SK-N-SH (cell line): Measurements from ENCODE around the gene FAM222B. TPM values are rescaled to one million over a fixed set of nuclear protein-coding genes. Genes with fewer than 3 reads are reported as not detected.
"Not testable (repeated sequence)": the region's sequence is repeated elsewhere in the genome, so short reads cannot be mapped to it uniquely, and the experiment has no call there.

ENCODE experiments used
- CTCF ChIA-PET: fragments of 300-600, 350-600 bp; formaldehyde crosslinking; extraction: SDS; loops from one replicate; lab custom pipeline; 2021; lab: Yijun Ruan, JAX
- POLR2A ChIA-PET: fragments of 350-600 bp; sonication (Branson Sonifier 250); formaldehyde crosslinking; extraction: SDS; loops from one replicate; lab custom pipeline; 2020; ENCODE audit warnings: antibody characterized with exemption, inconsistent platforms; lab: Yijun Ruan, JAX
- DNase-seq: peaks from one replicate; pipeline ENCODE4 v3.0.0; 2012
- H2AFZ ChIP-seq: fragments of 200-600 bp; sonication (generic); 2 replicates; pipeline ENCODE4 v1.8.1; 2016; ENCODE audit warnings: antibody characterized with exemption, mild to moderate bottlenecking, low read depth
- H3F3A ChIP-seq: fragments of 200-600 bp; sonication (generic); replicated peaks from 2 replicates; pipeline ENCODE3; 2016; ENCODE audit warnings: antibody characterized with exemption, mild to moderate bottlenecking; ENCODE audit not compliant: insufficient read depth
- H3K27ac ChIP-seq, 2 experiments: fragments of 200-500 bp in 1 of 2; fragments of 200-600 bp in 1 of 2; sonication (Bioruptor generic) in 1 of 2; sonication (generic), shearing (Covaris generic) in 1 of 2; 2 replicates each; pipeline versions ENCODE4 v1.5.1 to v1.6.1; 2014 to 2016; ENCODE audit warnings: low read depth in 2 of 2, inconsistent platforms in 1 of 2, low read length in 1 of 2, mild to moderate bottlenecking in 1 of 2, mixed read lengths in 1 of 2
- H3K27me3 ChIP-seq: fragments of 200-600 bp; sonication (generic), shearing (Covaris generic); 2 replicates; pipeline ENCODE4 v1.6.1; 2016; ENCODE audit warnings: mixed run types; ENCODE audit not compliant: insufficient read depth
- H3K36me3 ChIP-seq, 2 experiments: fragments of 200-500 bp in 1 of 2; fragments of 200-600 bp in 1 of 2; sonication (Bioruptor generic) in 1 of 2; sonication (generic) in 1 of 2; replicated peaks in 1 of 2; 2 replicates each; pipeline versions ENCODE3 to v1.5.1; 2014 to 2016; ENCODE audit warnings: low read length in 1 of 2, mild to moderate bottlenecking in 1 of 2; ENCODE audit not compliant: insufficient read depth in 2 of 2, control insufficient read depth in 1 of 2
- H3K4me1 ChIP-seq, 2 experiments: fragments of 200-500 bp in 1 of 2; fragments of 200-600 bp in 1 of 2; sonication (Bioruptor generic) in 1 of 2; sonication (generic), shearing (Covaris generic) in 1 of 2; 2 replicates each; pipeline versions ENCODE4 v1.5.1 to v1.6.1; 2014 to 2016; ENCODE audit warnings: low read depth in 1 of 2, low read length in 1 of 2, mixed run types in 1 of 2; ENCODE audit not compliant: insufficient read depth in 2 of 2, control insufficient read depth in 1 of 2
- H3K4me2 ChIP-seq: fragments of 200-600 bp; sonication (generic), shearing (Covaris generic); 2 replicates; pipeline ENCODE4 v1.6.1; 2017; ENCODE audit warnings: mixed run types
- H3K4me3 ChIP-seq, 2 experiments: fragments of 200-500 bp in 1 of 2; fragments of 200-600 bp in 1 of 2; sonication (Bioruptor generic) in 1 of 2; sonication (generic), shearing (Covaris generic) in 1 of 2; 2 replicates each; pipeline versions ENCODE4 v1.5.1 to v1.8.1; 2014 to 2016; ENCODE audit warnings: low read depth in 2 of 2, inconsistent platforms in 1 of 2, low read length in 1 of 2, mild to moderate bottlenecking in 1 of 2, mixed read lengths in 1 of 2, moderate library complexity in 1 of 2
- H3K79me2 ChIP-seq: fragments of 200-600 bp; sonication (generic); 2 replicates; pipeline ENCODE4 v1.8.1; 2017; ENCODE audit warnings: mild to moderate bottlenecking; ENCODE audit not compliant: insufficient read depth
- H3K9ac ChIP-seq: fragments of 200-600 bp; sonication (generic); 2 replicates; pipeline ENCODE4 v1.6.1; 2017; ENCODE audit warnings: mixed run types
- H3K9me2 ChIP-seq: fragments of 200-600 bp; sonication (generic); 2 replicates; pipeline ENCODE4 v1.6.1; 2017; ENCODE audit warnings: mixed run types
- H3K9me3 ChIP-seq: fragments of 200-600 bp; sonication (generic); 2 replicates; pipeline ENCODE4 v1.6.1; 2017; ENCODE audit warnings: mixed run types, mild to moderate bottlenecking, moderate library complexity
- H4K20me1 ChIP-seq: fragments of 200-600 bp; sonication (generic); 2 replicates; pipeline ENCODE4 v1.6.1; 2017; ENCODE audit warnings: mild to moderate bottlenecking, mixed run types; ENCODE audit not compliant: insufficient read depth
- ELF1 ChIP-seq: IDR thresholded peaks from 2 replicates; pipeline ENCODE4 v1.4.0; 2012
- EZH2phosphoT487 ChIP-seq: fragments of 200-600 bp; sonication (generic); IDR thresholded peaks from 2 replicates; pipeline ENCODE4 v1.6.1; 2017; ENCODE audit warnings: low read depth, mixed run types, mild to moderate bottlenecking, antibody characterized with exemption, moderate library complexity, borderline replicate concordance
- FOSL2 ChIP-seq: IDR thresholded peaks from 2 replicates; pipeline ENCODE4 v1.4.0; 2012; ENCODE audit warnings: low read depth, mild to moderate bottlenecking, moderate library complexity, borderline replicate concordance
- FOXM1 ChIP-seq: IDR thresholded peaks from 2 replicates; pipeline ENCODE4 v1.4.0; 2012; ENCODE audit warnings: low read depth, mild to moderate bottlenecking
- POLR2AphosphoS5 ChIP-seq: IDR thresholded peaks from 2 replicates; pipeline ENCODE4 v1.6.1; 2012; ENCODE audit warnings: low read depth, low read length
- RAD21 ChIP-seq: IDR thresholded peaks from 2 replicates; pipeline ENCODE4 v1.6.1; 2012; ENCODE audit warnings: mild to moderate bottlenecking, low read length
- RCOR1 ChIP-seq: fragments of 150-350 bp; IDR thresholded peaks from 2 replicates; pipeline ENCODE4 v1.6.1; 2017; ENCODE audit warnings: antibody characterized with exemption, low read length
- TEAD4 ChIP-seq: IDR thresholded peaks from 2 replicates; pipeline ENCODE4 v1.4.0; 2012; ENCODE audit warnings: mild to moderate bottlenecking, borderline replicate concordance; ENCODE audit not compliant: insufficient read depth
- whole genome bisulfite sequencing: methylation state at CpG from one replicate; pipeline ENCODE4 v1.1.6; 2017; ENCODE audit warnings: low lambda C conversion rate; 5-methylcytosine and 5-hydroxymethylcytosine counted together
- polyA plus RNA-seq, 3 experiments: library from polyadenylated mRNA; depleted of rRNA; stranded (reverse); fragments of >200 nt; gene quantifications; 2 replicates each; pipeline ENCODE4 v1.2.3, GENCODE V29; 2012
- TF ChIP-seq, protein P1 (sequence below): IDR thresholded peaks from 2 replicates; pipeline ENCODE4 v1.6.1; 2012; ENCODE audit warnings: mild to moderate bottlenecking, low read depth, low read length, moderate library complexity

The FAM222B gene
- polyA plus RNA-seq, 1 of the 3 experiments (the other 2 are of a cell fraction) = 9.0 TPM

DNA sequence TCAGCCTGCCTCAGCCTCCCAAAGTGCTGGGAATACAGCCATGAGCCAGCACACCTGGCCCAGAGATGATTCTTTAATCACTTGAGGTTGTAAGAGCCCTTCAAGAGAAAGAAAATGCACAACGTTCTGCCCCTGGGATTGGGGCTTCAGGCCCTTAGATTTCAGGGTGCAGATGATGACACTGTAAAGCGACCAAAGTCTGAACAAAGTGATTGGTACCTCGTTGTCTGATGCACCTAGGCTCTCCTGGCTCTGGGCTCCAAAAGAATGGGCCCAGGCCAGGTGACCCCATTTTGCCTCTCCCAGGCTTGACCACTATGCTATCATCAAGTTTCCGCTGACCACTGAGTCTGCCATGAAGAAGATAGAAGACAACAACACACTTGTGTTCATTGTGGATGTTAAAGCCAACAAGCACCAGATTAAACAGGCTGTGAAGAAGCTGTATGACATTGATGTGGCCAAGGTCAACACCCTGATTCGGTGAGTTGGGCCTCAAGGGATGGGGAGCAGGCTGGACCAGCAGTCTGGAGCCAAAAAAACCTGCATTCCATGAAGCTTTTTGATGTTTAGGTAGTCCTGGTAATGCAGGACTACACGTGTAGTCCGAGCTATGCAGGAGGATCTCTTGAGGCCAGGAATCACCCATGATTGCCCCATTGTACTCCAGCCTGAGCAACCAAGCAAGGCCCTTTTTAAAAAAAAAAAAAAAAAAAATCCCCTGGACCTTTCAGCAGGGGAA lies 120.0 kb downstream of the FAM222B start:
- TF ChIP-seq ELF1 (no peak), FOSL2 (no peak), RAD21 (no peak), TEAD4 (no peak), FOXM1 (no peak), EZH2phosphoT487 (no peak), RCOR1 (no peak), POLR2AphosphoS5 (no peak)
- TF ChIP-seq, protein P1, sequence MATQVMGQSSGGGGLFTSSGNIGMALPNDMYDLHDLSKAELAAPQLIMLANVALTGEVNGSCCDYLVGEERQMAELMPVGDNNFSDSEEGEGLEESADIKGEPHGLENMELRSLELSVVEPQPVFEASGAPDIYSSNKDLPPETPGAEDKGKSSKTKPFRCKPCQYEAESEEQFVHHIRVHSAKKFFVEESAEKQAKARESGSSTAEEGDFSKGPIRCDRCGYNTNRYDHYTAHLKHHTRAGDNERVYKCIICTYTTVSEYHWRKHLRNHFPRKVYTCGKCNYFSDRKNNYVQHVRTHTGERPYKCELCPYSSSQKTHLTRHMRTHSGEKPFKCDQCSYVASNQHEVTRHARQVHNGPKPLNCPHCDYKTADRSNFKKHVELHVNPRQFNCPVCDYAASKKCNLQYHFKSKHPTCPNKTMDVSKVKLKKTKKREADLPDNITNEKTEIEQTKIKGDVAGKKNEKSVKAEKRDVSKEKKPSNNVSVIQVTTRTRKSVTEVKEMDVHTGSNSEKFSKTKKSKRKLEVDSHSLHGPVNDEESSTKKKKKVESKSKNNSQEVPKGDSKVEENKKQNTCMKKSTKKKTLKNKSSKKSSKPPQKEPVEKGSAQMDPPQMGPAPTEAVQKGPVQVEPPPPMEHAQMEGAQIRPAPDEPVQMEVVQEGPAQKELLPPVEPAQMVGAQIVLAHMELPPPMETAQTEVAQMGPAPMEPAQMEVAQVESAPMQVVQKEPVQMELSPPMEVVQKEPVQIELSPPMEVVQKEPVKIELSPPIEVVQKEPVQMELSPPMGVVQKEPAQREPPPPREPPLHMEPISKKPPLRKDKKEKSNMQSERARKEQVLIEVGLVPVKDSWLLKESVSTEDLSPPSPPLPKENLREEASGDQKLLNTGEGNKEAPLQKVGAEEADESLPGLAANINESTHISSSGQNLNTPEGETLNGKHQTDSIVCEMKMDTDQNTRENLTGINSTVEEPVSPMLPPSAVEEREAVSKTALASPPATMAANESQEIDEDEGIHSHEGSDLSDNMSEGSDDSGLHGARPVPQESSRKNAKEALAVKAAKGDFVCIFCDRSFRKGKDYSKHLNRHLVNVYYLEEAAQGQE = no peak
- POLR2A ChIA-PET = interaction anchor here (3.6 to 3.8 kb wide), 2 partner anchors 12 to 23 kb away, joined by 45 to 46 read pairs; partner anchors contain the start of genes PROCA1 and TRAF4
- no peaks in the 10 kb centered on the region for H3K9me3 ChIP-seq
- peaks cover 36% of the 10 kb centered on the region for H4K20me1 ChIP-seq
- DNase-seq = no peak
- no peaks in the 10 kb centered on the region for H3K27me3 ChIP-seq
- H3K9me2 ChIP-seq = no peaks in the 10 kb centered on the region
- H3K27ac ChIP-seq = peak overlapping the region; percentile 12 to 86; a peak in 1 of 4 replicates
- H2AFZ ChIP-seq = no peak overlapping the region
- 0 out of 4 replicates have a peak overlapping the region, but pooled peaks of 1 of the 2 experiments have one; percentile 98 for H3K4me3 ChIP-seq
- peaks cover 38 to 41% of the 10 kb centered on the region in 2 experiments for H3K36me3 ChIP-seq
- peak overlapping the region; percentile 92 for H3K4me2 ChIP-seq
- H3K79me2 ChIP-seq = peaks cover 36% of the 10 kb centered on the region
- CTCF ChIA-PET = interaction anchor here (11.1 kb wide), 1 partner anchor 26 kb away, joined by 612 read pairs; the partner anchor contains the start of gene TRAF4
- H3F3A ChIP-seq = peaks cover 68% of the 10 kb centered on the region
- H3K4me1 ChIP-seq = peaks cover 16 to 38% of the 10 kb centered on the region in 2 experiments
- WGBS = 71% methylated on average over 7 of the region's 7 CpGs
- no peak overlapping the region; the same call in 1 of the 2 replicates for H3K9ac ChIP-seq

DNA sequence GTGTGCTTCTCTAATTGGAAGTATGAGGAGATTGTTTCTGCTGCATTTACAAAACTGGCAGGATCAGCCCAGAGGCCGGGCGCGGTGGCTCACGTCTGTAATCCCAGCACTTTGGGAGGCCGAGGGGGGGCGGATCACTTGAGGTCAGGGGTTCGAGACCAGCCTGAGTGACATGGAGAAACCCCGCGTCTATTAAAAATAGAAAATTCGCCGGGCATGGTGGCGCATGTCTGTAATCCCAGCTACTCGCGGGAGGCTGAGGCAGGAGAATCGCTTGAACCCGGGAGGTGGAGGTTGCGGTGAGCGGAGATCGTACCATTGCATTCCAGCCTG lies 121.6 kb downstream of the FAM222B start:
- not testable (repeated sequence) for H3K9me3 ChIP-seq, H3K9me2 ChIP-seq, DNase-seq, H3K27me3 ChIP-seq, H2AFZ ChIP-seq
- Histone ChIP-seq H3K4me1 (peaks cover 16 to 32% of the 10 kb centered on the region in 2 experiments), H3K4me2 (peak overlapping the region; percentile 92), H3K9ac (peak overlapping the region; percentile 95), H3F3A (peaks cover 63% of the 10 kb centered on the region), H4K20me1 (peaks cover 36% of the 10 kb centered on the region), H3K4me3 (peak overlapping the region; percentile 91 to 98), H3K79me2 (peaks cover 36% of the 10 kb centered on the region), H3K36me3 (peaks cover 38 to 41% of the 10 kb centered on the region in 2 experiments), H3K27ac (peak overlapping the region; percentile 2 to 86; a peak in 2 of 4 replicates)
- CTCF ChIA-PET = interaction anchor here (0.9 to 11.1 kb wide), 5 partner anchors 10 to 77 kb away, joined by 3 to 612 read pairs (median 7); partner anchors contain the start of genes PROCA1 and TRAF4
- 8% methylated on average over 18 of the region's 19 CpGs for WGBS
- POLR2A ChIA-PET = interaction anchor here (0.6 to 3.8 kb wide), 3 partner anchors 10 to 59 kb away, joined by 3 to 46 read pairs (median 45); partner anchors contain the start of genes PROCA1, SDF2 and TRAF4
